ENCODE data around the gene INPP5K. TPM values are rescaled to one million over a fixed set of nuclear protein-coding genes. Genes with fewer than 3 reads are reported as not detected.
"Not testable (repeated sequence)": the region's sequence is repeated elsewhere in the genome, so short reads cannot be mapped to it uniquely, and the experiment has no call there.

Gene INPP5K
- total RNA-seq, 6 experiments from 2014 or later = 12.7 to 22.6 (median 18.2) TPM

DNA sequence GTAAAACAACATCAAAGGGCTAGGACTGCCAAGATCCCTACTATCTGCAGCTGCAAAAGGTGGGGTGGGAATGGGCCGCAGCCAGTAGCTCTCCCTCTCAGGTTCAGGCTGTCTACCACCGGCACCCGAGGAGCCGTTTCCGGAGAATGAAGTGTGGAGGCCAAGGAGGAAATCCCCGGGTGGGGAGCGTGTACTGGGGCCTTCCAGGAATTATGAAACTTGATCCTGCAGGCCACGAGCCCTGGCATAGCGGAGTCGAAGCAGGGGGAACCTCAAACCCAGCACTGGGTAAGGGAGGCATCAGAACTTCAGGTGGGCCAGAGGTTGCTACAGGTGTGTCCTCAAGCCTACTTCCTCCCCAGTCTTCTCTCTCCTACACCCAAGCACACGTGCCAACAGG lies 5.1 kb downstream of the INPP5K start:
- intact Hi-C loops (cut with DNase I) = loop anchor here (10.0 kb wide), 2 partner anchors 146 to 236 kb away; partner anchors contain the start of genes BHLHA9 (in 1 of the 2) and TRARG1 (in 1 of the 2)
- DNase-seq (no peak), ATAC-seq (peak in 3 of 4 donors; percentile 7 to 22 (median 18))
- WGBS (ENCODE audit: insufficient coverage, low coverage, low lambda C conversion rate, missing lambda C conversion rate) = 50% methylated on average over 1 of the region's 11 CpGs
- TF ChIP-seq, protein P1, sequence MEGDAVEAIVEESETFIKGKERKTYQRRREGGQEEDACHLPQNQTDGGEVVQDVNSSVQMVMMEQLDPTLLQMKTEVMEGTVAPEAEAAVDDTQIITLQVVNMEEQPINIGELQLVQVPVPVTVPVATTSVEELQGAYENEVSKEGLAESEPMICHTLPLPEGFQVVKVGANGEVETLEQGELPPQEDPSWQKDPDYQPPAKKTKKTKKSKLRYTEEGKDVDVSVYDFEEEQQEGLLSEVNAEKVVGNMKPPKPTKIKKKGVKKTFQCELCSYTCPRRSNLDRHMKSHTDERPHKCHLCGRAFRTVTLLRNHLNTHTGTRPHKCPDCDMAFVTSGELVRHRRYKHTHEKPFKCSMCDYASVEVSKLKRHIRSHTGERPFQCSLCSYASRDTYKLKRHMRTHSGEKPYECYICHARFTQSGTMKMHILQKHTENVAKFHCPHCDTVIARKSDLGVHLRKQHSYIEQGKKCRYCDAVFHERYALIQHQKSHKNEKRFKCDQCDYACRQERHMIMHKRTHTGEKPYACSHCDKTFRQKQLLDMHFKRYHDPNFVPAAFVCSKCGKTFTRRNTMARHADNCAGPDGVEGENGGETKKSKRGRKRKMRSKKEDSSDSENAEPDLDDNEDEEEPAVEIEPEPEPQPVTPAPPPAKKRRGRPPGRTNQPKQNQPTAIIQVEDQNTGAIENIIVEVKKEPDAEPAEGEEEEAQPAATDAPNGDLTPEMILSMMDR (IDR thresholded peaks at IDR 0.05) = no peak
- H3K4me3 ChIP-seq = no peak overlapping the region
- H3K9me3 ChIP-seq = no peaks in the 10 kb centered on the region
- H3K27me3 ChIP-seq = no peaks in the 10 kb centered on the region
- peak overlapping the region in 2 of 3 donors; percentile 6 to 54 for H3K27ac ChIP-seq
- peaks cover 0 to 15% (median 2%) of the 10 kb centered on the region in 4 donors for H3K36me3 ChIP-seq
- peaks cover 0 to 13% (median 0%) of the 10 kb centered on the region in 4 donors for H3K4me1 ChIP-seq

DNA sequence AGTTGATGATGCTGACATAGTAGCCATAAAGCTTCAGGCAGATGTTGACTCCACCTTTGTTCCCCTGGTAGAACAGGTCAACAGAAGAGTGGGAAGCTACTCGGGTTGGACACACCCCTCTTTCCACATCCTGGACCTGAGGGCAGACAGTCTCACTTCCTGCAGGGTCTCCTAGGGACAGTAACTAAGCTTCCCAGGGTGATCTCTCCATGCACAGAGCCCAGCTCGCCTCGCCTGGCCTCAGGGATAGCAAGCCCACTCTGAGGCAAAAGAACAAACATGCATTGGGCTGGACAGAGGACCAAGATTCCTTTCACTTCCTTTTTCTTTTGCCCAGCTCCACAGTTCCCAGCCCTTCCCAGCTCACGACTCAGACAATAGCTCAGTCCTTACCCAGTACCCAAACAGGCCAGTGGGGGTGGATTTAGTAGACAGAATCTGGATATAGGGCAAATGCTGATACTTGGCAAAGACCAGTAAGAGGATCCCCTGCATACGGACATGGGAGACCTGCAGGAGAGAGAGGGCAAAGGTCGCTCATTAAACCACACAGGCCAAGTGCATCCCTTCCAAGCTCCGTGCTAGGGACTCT lies 7.0 kb downstream of the INPP5K start:
- no peaks in the 10 kb centered on the region for H3K27me3 ChIP-seq
- DNase-seq (no peak), ATAC-seq (peak in 2 of 4 donors; percentile 20 to 25)
- H3K36me3 ChIP-seq = peaks cover 0 to 15% (median 2%) of the 10 kb centered on the region in 4 donors
- 10% methylated on average over 5 of the region's 7 CpGs for WGBS (ENCODE audit: insufficient coverage, low coverage, low lambda C conversion rate, missing lambda C conversion rate)
- H3K4me3 ChIP-seq = no peak overlapping the region
- TF ChIP-seq, protein P1 (IDR thresholded peaks at IDR 0.05) = no peak
- TF ChIP-seq POLR2A (IDR thresholded peaks at IDR 0.05) = no peak
- H3K9me3 ChIP-seq = no peaks in the 10 kb centered on the region
- H3K4me1 ChIP-seq = no peaks in the 10 kb centered on the region
- H3K27ac ChIP-seq = no peak overlapping the region
- intact Hi-C loops (cut with DNase I) = no loop called here

DNA sequence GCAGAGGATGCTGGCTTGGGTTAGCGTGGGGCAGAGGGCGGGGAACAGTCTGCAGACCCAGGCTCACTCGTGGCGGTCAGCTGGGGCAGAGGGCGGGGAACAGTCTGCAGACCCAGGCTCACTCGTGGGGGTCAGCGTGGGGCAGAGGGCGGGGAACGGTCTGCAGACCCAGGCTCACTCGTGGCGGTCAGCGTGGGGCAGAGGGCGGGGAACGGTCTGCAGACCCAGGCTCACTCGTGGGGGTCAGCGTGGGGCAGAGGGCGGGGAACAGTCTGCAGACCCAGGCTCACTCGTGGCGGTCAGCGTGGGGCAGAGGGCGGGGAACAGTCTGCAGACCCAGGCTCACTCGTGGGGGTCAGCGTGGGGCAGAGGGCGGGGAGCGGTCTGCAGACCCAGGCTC lies 7.7 kb downstream of the INPP5K start:
- H3K4me1 ChIP-seq; ATAC-seq; H3K27me3 ChIP-seq; H3K4me3 ChIP-seq; H3K9me3 ChIP-seq; H3K27ac ChIP-seq; DNase-seq; intact Hi-C loops (cut with DNase I): not testable (repeated sequence)
- peaks cover 0 to 14% (median 2%) of the 10 kb centered on the region in 4 donors for H3K36me3 ChIP-seq
- WGBS (ENCODE audit: insufficient coverage, low coverage, low lambda C conversion rate, missing lambda C conversion rate) = 80% methylated on average over 1 of the region's 25 CpGs

DNA sequence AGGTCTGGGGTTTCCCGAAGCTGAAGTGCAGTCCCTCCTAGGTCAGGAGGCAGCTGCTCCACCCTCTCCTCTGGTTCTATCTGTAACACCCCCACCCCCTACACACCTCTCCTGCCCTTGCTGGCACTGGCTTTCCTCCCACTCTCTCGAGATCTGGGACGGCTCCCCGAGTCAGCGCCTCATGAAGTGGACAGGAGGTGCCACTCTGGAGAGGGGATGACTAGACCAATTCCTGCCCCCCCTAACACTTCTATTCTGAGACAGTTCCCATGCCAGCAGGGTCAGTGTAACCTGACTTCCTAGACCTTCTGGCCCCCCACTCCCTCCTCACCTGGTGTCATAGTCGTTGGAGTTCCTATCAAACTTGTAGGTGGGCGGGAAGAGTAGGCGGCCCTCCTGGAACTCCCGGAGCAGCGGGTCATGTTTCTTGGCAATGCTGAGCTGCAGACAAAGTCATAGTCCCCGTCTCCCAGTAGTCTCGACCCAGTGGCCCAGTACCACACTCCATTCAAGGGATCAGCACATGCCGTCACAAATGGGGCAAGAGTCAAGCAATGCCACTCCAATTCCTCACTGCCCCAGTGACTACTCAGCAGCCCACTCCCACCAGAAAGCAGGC lies 9.7 kb downstream of the INPP5K start:
- ATAC-seq = no peak
- intact Hi-C loops (cut with DNase I) = no loop called here
- DNase-seq = no peak
- Histone ChIP-seq H3K27me3 (no peaks in the 10 kb centered on the region), H3K9me3 (no peaks in the 10 kb centered on the region), H3K4me1 (no peaks in the 10 kb centered on the region), H3K4me3 (no peak overlapping the region), H3K27ac (no peak overlapping the region), H3K36me3 (peaks cover 0 to 4% (median 2%) of the 10 kb centered on the region in 4 donors)
- no CpG with 5 or more reads among the region's 13 CpGs for WGBS (ENCODE audit: insufficient coverage, low coverage, low lambda C conversion rate, missing lambda C conversion rate)
- no peak for TF ChIP-seq POLR2A (IDR thresholded peaks at IDR 0.05)
- TF ChIP-seq, protein P1 (IDR thresholded peaks at IDR 0.05) = no peak

DNA sequence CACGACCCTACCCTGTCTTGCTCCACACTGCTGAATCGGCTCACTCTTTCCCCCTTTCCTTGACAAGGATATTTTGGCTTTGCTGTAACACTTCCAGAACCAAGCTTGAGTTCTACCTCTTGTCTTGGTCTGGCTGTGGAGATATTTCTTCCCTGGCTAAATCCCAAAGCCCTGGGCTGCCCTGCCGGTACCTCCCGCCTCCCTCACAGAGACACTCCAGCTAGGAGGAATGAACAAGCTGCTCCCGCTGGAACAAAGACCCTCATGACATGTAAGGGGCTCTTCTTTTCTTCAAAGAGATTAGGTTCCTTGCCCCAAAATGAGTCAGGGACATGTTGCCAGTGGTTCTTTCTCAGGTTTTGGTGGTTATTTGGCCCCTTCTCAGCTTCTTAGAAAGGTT lies 10.8 kb downstream of the INPP5K start:
- no peak for ATAC-seq
- intact Hi-C loops (cut with DNase I) = no loop called here
- no peak for DNase-seq
- no peak overlapping the region for H3K4me3 ChIP-seq
- WGBS (ENCODE audit: insufficient coverage, low coverage, low lambda C conversion rate, missing lambda C conversion rate) = 92% methylated on average over 2 of the region's 5 CpGs
- H3K27ac ChIP-seq = no peak overlapping the region
- TF ChIP-seq, protein P1 (IDR thresholded peaks at IDR 0.05) = no peak
- no peak for TF ChIP-seq POLR2A (IDR thresholded peaks at IDR 0.05)
- no peaks in the 10 kb centered on the region for H3K27me3 ChIP-seq
- H3K4me1 ChIP-seq = no peaks in the 10 kb centered on the region
- H3K9me3 ChIP-seq = no peaks in the 10 kb centered on the region
- peaks cover 0 to 4% (median 1%) of the 10 kb centered on the region in 4 donors for H3K36me3 ChIP-seq

All from right lobe of liver (tissue), 6 donors.